Measurements from ENCODE around the gene NR2F1. TPM values are rescaled to one million over a fixed set of nuclear protein-coding genes. Genes with fewer than 3 reads are reported as not detected.

NR2F1 gene
- total RNA-seq, 1 experiment from 2014 or later, result 1.3 TPM

DNA sequence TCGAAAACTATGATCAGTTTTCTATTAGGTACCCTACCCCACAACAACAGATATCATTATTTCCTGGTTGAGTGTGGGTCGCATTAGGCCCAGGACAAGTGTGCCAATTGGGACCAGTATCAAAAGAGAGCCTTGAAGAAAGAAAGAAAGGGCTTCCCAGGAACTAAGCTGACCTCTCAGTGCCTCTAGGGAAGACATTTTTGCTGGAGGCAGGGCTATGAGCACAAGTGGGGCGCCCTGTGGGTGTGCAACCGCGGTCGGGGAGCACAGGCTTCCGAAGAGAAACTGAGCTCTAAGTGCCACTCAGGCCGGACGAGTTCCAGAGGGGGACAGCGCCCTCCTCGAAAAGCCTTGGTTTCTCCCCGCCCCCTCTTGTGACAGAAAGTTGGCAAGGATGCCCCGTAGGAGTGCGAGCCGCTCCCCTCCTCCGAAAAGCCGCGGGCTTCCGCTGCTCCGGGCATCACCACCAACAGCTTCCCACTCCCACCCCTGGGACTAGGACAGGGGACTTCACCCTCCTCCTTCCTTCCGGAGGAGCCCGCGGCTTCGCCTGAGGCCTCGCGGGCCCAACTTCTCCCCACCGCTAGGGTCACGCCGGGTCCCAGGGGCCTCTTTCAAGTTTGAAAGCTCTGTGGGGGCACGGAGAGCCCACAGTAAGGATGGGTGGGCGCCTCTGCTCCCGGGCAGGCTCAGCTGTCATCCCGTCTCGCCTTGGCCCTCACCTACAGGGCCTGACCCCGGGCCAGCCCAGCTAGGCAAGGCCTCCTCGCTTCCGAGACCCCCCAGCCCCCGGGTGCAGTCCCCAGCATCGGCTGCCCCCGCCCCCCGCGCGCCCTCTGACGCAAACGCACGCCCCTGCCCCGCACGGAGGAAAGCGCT is 4.0 kb upstream of the NR2F1 start:
- Histone ChIP-seq H3F3A (ENCODE audit: insufficient read depth, low read depth) (peaks cover 16% of the 10 kb centered on the region), H3K27ac (no peak overlapping the region), H3K36me3 (ENCODE audit: low read depth) (no peaks in the 10 kb centered on the region), H3K79me2 (ENCODE audit: low read depth) (peaks cover 48% of the 10 kb centered on the region), H3K27me3 (ENCODE audit: insufficient read depth, low read depth) (no peaks in the 10 kb centered on the region), H3K4me2 (peak overlapping the region; percentile 92), H3K4me1 (replicated peaks; ENCODE audit: insufficient read depth) (0 out of 2 replicates have a peak, but pooled peaks cover 6% of the 10 kb centered on the region), H4K20me1 (ENCODE audit: insufficient read depth) (no peaks in the 10 kb centered on the region), H3K9me3 (ENCODE audit: insufficient read depth, low read depth) (peaks cover under 1% of the 10 kb centered on the region; the same call in 1 of the 2 replicates), H2AFZ (peak overlapping the region; percentile 90), H3K4me3 (peak overlapping the region; percentile 96), H3K9me2 (ENCODE audit: insufficient read depth) (no peaks in the 10 kb centered on the region)
- BruUV-seq (replicated peaks), result no TSS peak
- CTCF ChIA-PET, result interaction anchor here (0.6 to 0.7 kb wide), 2 partner anchors 222 to 486 kb away, joined by 3 read pairs; no protein-coding TSS in a partner anchor
- POLR2A ChIA-PET (ENCODE audit: unreplicated experiment), result no interaction called here
- intact Hi-C loops (cut with micrococcal nuclease; ENCODE audit: unreplicated experiment), result no loop called here
- DNase-seq, result peak; percentile 12 to 46
- TF ChIP-seq, protein P1, sequence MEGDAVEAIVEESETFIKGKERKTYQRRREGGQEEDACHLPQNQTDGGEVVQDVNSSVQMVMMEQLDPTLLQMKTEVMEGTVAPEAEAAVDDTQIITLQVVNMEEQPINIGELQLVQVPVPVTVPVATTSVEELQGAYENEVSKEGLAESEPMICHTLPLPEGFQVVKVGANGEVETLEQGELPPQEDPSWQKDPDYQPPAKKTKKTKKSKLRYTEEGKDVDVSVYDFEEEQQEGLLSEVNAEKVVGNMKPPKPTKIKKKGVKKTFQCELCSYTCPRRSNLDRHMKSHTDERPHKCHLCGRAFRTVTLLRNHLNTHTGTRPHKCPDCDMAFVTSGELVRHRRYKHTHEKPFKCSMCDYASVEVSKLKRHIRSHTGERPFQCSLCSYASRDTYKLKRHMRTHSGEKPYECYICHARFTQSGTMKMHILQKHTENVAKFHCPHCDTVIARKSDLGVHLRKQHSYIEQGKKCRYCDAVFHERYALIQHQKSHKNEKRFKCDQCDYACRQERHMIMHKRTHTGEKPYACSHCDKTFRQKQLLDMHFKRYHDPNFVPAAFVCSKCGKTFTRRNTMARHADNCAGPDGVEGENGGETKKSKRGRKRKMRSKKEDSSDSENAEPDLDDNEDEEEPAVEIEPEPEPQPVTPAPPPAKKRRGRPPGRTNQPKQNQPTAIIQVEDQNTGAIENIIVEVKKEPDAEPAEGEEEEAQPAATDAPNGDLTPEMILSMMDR (conservative IDR thresholded peaks at IDR 0.05), result no peak
- TF ChIP-seq EZH2 (IDR thresholded peaks at IDR 0.05; ENCODE audit: low read depth), result no peak

DNA sequence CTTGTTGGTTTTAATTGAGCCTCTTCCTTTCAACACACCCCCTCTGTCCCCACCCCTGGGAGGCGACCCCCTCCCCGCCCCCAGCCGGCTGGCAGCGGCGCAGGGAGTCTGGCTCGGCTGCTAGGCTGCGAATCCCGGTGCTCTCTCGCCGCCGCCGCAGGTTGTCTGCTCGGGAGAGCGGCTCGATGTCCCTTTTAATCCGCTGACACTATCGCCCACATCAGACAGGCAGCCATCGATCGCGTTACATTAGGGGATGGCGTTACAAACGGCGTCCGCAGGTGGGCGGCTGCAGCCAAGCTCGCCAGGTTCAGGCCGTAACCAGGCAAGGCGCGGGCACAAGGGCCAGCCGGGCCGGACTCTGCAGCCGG is 3.3 kb upstream of the NR2F1 start:
- no peaks in the 10 kb centered on the region for H3K9me2 ChIP-seq (ENCODE audit: insufficient read depth)
- H3K27ac ChIP-seq, result peak overlapping the region; percentile 60
- TF ChIP-seq, protein P1 (conservative IDR thresholded peaks at IDR 0.05), result no peak
- TF ChIP-seq EZH2 (IDR thresholded peaks at IDR 0.05; ENCODE audit: low read depth), result no peak
- no TSS peak for BruUV-seq (replicated peaks)
- no peaks in the 10 kb centered on the region for H3K27me3 ChIP-seq (ENCODE audit: insufficient read depth, low read depth)
- H3F3A ChIP-seq (ENCODE audit: insufficient read depth, low read depth), result peaks cover 16% of the 10 kb centered on the region
- no peaks in the 10 kb centered on the region for H3K36me3 ChIP-seq (ENCODE audit: low read depth)
- H3K9me3 ChIP-seq (ENCODE audit: insufficient read depth, low read depth), result no peaks in the 10 kb centered on the region
- intact Hi-C loops (cut with micrococcal nuclease; ENCODE audit: unreplicated experiment), result loop anchor here (5.0 to 10.0 kb wide), 10 partner anchors 225 to 1935 kb away; a partner anchor contains a TSS
- POLR2A ChIA-PET (ENCODE audit: unreplicated experiment), result no interaction called here
- H2AFZ ChIP-seq, result peak overlapping the region; percentile 90
- peaks cover 48% of the 10 kb centered on the region for H3K79me2 ChIP-seq (ENCODE audit: low read depth)
- CTCF ChIA-PET, result no interaction called here
- H3K4me1 ChIP-seq (replicated peaks; ENCODE audit: insufficient read depth), result 0 out of 2 replicates have a peak, but pooled peaks cover 6% of the 10 kb centered on the region
- peak overlapping the region; percentile 92 for H3K4me2 ChIP-seq
- no peaks in the 10 kb centered on the region for H4K20me1 ChIP-seq (ENCODE audit: insufficient read depth)
- peak in 1 of 2 experiments; percentile 30 for DNase-seq
- H3K4me3 ChIP-seq, result peak overlapping the region; percentile 96

DNA sequence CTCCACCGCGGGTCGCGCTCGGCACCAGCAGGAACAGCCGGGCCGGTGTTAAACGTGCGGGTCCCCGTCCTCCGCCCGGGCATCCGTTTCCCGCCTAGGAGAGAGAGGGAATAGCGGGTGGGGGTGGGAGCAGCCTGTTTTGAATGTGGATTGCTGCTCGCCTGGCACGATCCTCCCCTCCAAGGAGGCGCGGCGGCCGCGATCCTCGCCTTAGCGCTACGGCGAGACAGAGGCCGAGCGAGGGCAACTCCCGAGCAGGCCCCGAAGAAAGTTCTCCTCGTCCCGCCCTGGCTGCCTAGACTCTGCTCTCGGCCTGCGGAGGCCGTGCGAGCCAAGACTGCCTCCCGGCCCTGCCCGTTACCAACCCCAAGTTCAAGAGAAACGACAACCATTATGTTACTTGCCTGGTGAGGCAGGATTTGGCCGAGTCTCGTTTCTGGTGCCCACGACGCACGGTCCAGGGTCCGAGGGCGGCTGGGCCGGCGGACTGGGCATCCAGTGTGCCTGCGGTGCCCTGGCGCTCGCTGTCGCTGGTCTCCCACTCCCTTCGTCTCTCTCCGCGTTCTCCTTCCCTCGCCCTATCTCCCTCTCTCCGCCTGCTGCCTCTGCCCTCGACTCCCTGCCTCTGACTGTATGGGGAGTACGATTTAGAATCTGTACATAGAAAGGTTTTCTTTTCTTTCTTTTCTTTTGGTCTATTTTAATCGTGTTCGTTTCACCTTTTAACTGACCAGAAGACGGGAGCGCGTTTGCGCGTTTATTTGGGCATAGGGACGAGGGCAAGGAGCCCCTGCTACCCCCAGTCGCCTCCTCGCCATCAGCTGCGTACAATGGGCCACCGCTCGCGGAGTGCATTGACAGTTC is 2.7 kb upstream of the NR2F1 start:
- peak overlapping the region; percentile 90 for H2AFZ ChIP-seq
- TF ChIP-seq, protein P1 (conservative IDR thresholded peaks at IDR 0.05), result no peak
- no peak for TF ChIP-seq EZH2 (IDR thresholded peaks at IDR 0.05; ENCODE audit: low read depth)
- no peaks in the 10 kb centered on the region for H4K20me1 ChIP-seq (ENCODE audit: insufficient read depth)
- DNase-seq, result peak in 1 of 2 experiments; percentile 35
- no peaks in the 10 kb centered on the region for H3K36me3 ChIP-seq (ENCODE audit: low read depth)
- 0 out of 2 replicates have a peak, but pooled peaks cover 6% of the 10 kb centered on the region for H3K4me1 ChIP-seq (replicated peaks; ENCODE audit: insufficient read depth)
- ChIA-PET POLR2A (ENCODE audit: unreplicated experiment) (interaction anchor here (0.5 kb wide), 1 partner anchor 27 kb away, joined by 3 read pairs; no protein-coding TSS in a partner anchor), CTCF (no interaction called here)
- H3F3A ChIP-seq (ENCODE audit: insufficient read depth, low read depth), result peaks cover 16% of the 10 kb centered on the region
- H3K4me3 ChIP-seq, result peak overlapping the region; percentile 96
- no peaks in the 10 kb centered on the region for H3K27me3 ChIP-seq (ENCODE audit: insufficient read depth, low read depth)
- peak overlapping the region; percentile 60 for H3K27ac ChIP-seq
- H3K9me2 ChIP-seq (ENCODE audit: insufficient read depth), result no peaks in the 10 kb centered on the region
- no TSS peak for BruUV-seq (replicated peaks)
- no peaks in the 10 kb centered on the region for H3K9me3 ChIP-seq (ENCODE audit: insufficient read depth, low read depth)
- H3K4me2 ChIP-seq, result peak overlapping the region; percentile 92
- intact Hi-C loops (cut with micrococcal nuclease; ENCODE audit: unreplicated experiment), result loop anchor here (5.0 to 10.0 kb wide), 10 partner anchors 225 to 1935 kb away; a partner anchor contains a TSS
- H3K79me2 ChIP-seq (ENCODE audit: low read depth), result peaks cover 45% of the 10 kb centered on the region
